ENCODE results near the gene POC1A.

- TF ChIP-seq, protein P1, sequence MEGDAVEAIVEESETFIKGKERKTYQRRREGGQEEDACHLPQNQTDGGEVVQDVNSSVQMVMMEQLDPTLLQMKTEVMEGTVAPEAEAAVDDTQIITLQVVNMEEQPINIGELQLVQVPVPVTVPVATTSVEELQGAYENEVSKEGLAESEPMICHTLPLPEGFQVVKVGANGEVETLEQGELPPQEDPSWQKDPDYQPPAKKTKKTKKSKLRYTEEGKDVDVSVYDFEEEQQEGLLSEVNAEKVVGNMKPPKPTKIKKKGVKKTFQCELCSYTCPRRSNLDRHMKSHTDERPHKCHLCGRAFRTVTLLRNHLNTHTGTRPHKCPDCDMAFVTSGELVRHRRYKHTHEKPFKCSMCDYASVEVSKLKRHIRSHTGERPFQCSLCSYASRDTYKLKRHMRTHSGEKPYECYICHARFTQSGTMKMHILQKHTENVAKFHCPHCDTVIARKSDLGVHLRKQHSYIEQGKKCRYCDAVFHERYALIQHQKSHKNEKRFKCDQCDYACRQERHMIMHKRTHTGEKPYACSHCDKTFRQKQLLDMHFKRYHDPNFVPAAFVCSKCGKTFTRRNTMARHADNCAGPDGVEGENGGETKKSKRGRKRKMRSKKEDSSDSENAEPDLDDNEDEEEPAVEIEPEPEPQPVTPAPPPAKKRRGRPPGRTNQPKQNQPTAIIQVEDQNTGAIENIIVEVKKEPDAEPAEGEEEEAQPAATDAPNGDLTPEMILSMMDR (IDR thresholded peaks at IDR 0.05) = no peak
- no peak for TF ChIP-seq POLR2AphosphoS5 (IDR thresholded peaks at IDR 0.05; ENCODE audit: low read depth, low read length)
Measured at GRCh38 chr3:52178537-52178936, 24.3 kb upstream of the POC1A start.

Measured in Panc1 (cell line).